ENCODE results near the gene FAM180B. TPM values are rescaled to one million over a fixed set of nuclear protein-coding genes. Genes with fewer than 3 reads are reported as not detected.

The FAM180B gene
- total RNA-seq, 1 donor from 2014 or later: 0.31 TPM

- Mint-ChIP-seq H3K4me1 (ENCODE audit: unreplicated experiment) (peaks cover 29% of the 10 kb centered on the region), H3K9me3 (ENCODE audit: unreplicated experiment) (no peaks in the 10 kb centered on the region), H3K27me3 (ENCODE audit: unreplicated experiment) (peaks cover 26% of the 10 kb centered on the region), H3K4me3 (ENCODE audit: unreplicated experiment) (peak overlapping the region; percentile 58), H3K36me3 (ENCODE audit: low read depth, unreplicated experiment) (peaks cover 32% of the 10 kb centered on the region), H3K27ac (ENCODE audit: unreplicated experiment) (no peak overlapping the region)
- no peak for DNase-seq (ENCODE audit: low spot score)
- TF ChIP-seq, protein P1, sequence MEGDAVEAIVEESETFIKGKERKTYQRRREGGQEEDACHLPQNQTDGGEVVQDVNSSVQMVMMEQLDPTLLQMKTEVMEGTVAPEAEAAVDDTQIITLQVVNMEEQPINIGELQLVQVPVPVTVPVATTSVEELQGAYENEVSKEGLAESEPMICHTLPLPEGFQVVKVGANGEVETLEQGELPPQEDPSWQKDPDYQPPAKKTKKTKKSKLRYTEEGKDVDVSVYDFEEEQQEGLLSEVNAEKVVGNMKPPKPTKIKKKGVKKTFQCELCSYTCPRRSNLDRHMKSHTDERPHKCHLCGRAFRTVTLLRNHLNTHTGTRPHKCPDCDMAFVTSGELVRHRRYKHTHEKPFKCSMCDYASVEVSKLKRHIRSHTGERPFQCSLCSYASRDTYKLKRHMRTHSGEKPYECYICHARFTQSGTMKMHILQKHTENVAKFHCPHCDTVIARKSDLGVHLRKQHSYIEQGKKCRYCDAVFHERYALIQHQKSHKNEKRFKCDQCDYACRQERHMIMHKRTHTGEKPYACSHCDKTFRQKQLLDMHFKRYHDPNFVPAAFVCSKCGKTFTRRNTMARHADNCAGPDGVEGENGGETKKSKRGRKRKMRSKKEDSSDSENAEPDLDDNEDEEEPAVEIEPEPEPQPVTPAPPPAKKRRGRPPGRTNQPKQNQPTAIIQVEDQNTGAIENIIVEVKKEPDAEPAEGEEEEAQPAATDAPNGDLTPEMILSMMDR (IDR thresholded peaks at IDR 0.05; ENCODE audit: unreplicated experiment): no peak
Observed at GRCh38 chr11:47587039-47587716, 700 bp downstream of the FAM180B start.

DNA sequence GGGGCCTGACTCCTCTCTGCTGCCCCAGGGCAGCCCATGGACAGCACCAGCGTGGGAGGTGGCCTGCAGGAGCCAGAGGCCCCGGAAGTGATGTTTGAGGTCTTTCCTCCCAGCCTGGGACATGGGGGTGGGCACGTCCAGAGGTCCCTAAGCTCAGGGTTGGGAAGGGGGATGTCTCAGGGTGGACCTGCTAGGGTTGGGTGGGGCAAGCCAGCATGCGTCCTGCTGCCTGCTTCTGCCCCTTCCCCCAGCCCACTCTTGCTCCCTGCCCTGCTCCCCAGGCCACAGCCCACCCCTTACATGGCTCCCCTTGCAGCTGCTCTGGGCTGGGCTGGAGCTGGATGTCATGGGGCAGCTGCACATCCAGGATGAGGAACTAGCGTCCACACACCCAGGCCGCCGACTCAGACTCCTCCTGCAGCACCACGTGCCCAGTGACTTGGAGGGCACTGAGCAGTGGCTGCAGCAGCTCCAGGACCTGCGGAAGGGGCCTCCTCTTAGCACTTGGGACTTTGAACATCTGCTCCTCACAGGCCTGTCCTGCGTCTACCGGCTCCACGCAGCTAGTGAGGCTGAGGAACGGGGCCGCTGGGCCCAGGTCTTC, 1.3 kb downstream of the FAM180B start:
- Mint-ChIP-seq H3K27ac (ENCODE audit: unreplicated experiment) (no peak overlapping the region), H3K4me3 (ENCODE audit: unreplicated experiment) (no peak overlapping the region)
- TF ChIP-seq, protein P1 (IDR thresholded peaks at IDR 0.05; ENCODE audit: unreplicated experiment): no peak

DNA sequence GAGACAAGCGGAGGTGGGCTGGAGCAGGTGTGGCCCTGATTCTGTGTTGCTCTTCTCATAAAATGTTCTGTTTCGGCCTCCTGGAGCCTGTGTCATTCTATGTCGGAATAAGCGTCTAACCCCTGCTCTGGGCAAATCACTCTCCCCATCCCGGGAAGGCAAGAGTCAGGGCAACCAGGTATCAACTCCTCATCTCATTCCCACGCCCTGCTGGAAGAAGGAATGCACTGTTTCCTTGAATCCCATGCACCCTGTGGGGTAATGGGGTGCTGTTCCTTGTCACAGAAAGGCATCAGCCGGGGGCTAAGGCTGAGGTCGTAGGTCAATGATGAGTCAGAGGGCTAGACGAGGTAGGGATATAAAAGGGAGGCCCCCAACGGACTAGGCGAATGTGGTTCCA, 2.6 kb downstream of the FAM180B start:
- H3K9me3 Mint-ChIP-seq (ENCODE audit: unreplicated experiment): no peaks in the 10 kb centered on the region
- H3K27ac Mint-ChIP-seq (ENCODE audit: unreplicated experiment): peak overlapping the region; percentile 52
- H3K27me3 Mint-ChIP-seq (ENCODE audit: unreplicated experiment): peaks cover 18% of the 10 kb centered on the region
- TF ChIP-seq, protein P1 (IDR thresholded peaks at IDR 0.05; ENCODE audit: unreplicated experiment): no peak
- H3K36me3 Mint-ChIP-seq (ENCODE audit: low read depth, unreplicated experiment): peaks cover 18% of the 10 kb centered on the region
- H3K4me1 Mint-ChIP-seq (ENCODE audit: unreplicated experiment): peaks cover 37% of the 10 kb centered on the region
- H3K4me3 Mint-ChIP-seq (ENCODE audit: unreplicated experiment): no peak overlapping the region
- DNase-seq (ENCODE audit: low spot score): no peak

More for the DNA sequence above, 1.3 kb downstream of the FAM180B start:
- DNase-seq (ENCODE audit: low spot score): no peak
- peaks cover 32% of the 10 kb centered on the region for H3K4me1 Mint-ChIP-seq (ENCODE audit: unreplicated experiment)
- no peaks in the 10 kb centered on the region for H3K9me3 Mint-ChIP-seq (ENCODE audit: unreplicated experiment)
- H3K27me3 Mint-ChIP-seq (ENCODE audit: unreplicated experiment): peaks cover 21% of the 10 kb centered on the region
- peaks cover 27% of the 10 kb centered on the region for H3K36me3 Mint-ChIP-seq (ENCODE audit: low read depth, unreplicated experiment)

- Mint-ChIP-seq H3K36me3 (ENCODE audit: low read depth, unreplicated experiment) (peaks cover 13% of the 10 kb centered on the region), H3K4me1 (ENCODE audit: unreplicated experiment) (peaks cover 36% of the 10 kb centered on the region), H3K4me3 (ENCODE audit: unreplicated experiment) (no peak overlapping the region), H3K27ac (ENCODE audit: unreplicated experiment) (no peak overlapping the region), H3K9me3 (ENCODE audit: unreplicated experiment) (no peaks in the 10 kb centered on the region), H3K27me3 (ENCODE audit: unreplicated experiment) (peaks cover 15% of the 10 kb centered on the region)
- no peak for DNase-seq (ENCODE audit: low spot score)
- TF ChIP-seq, protein P1 (IDR thresholded peaks at IDR 0.05; ENCODE audit: unreplicated experiment): no peak
Observed at GRCh38 chr11:47589584-47589976, 3.1 kb downstream of the FAM180B start.

Measured in endothelial cell (in vitro differentiated cells).